RWPE2 (cell line): Measurements from ENCODE around the gene CDH12.

Experiments used
- ATAC-seq: fragments of 200-7000 bp; cut with Tn5 transposase; 3 replicates; pipeline ENCODE4 v1.9.1; 2021; ENCODE audit warnings: low read depth
- DNase-seq: peaks from one replicate; pipeline ENCODE4 v3.0.0-alpha.2; 2020; ENCODE audit warnings: low spot score
- H3K27ac ChIP-seq: fragments of 450-650 bp; 2 replicates; pipeline ENCODE4 v1.5.1; 2017; ENCODE audit warnings: mild to moderate bottlenecking; ENCODE audit not compliant: poor library complexity, severe bottlenecking
- H3K27me3 ChIP-seq: fragments of 250-450 bp; sonication (Bioruptor Pico); 2 replicates; pipeline ENCODE4 v1.5.1; 2021; ENCODE audit warnings: mild to moderate bottlenecking, moderate library complexity; ENCODE audit not compliant: insufficient read depth, poor library complexity, severe bottlenecking
- H3K36me3 ChIP-seq: fragments of 250-450 bp; sonication (Bioruptor Pico); 2 replicates; pipeline ENCODE4 v1.5.1; 2020; ENCODE audit warnings: low read depth, mild to moderate bottlenecking, moderate library complexity
- H3K4me1 ChIP-seq: fragments of 250-450 bp; sonication (Bioruptor Pico); 2 replicates; pipeline ENCODE4 v1.5.1; 2021; ENCODE audit warnings: mild to moderate bottlenecking, moderate library complexity; ENCODE audit not compliant: insufficient read depth, poor library complexity, severe bottlenecking
- H3K4me3 ChIP-seq: fragments of 250-450 bp; sonication (Bioruptor Pico); 2 replicates; pipeline ENCODE4 v1.5.1; 2021; ENCODE audit warnings: mild to moderate bottlenecking, moderate library complexity; ENCODE audit not compliant: severe bottlenecking
- H3K9me3 ChIP-seq: fragments of 250-450 bp; sonication (Bioruptor Pico); 2 replicates; pipeline ENCODE4 v1.5.1; 2021; ENCODE audit warnings: mild to moderate bottlenecking, moderate library complexity; ENCODE audit not compliant: severe bottlenecking
- TF ChIP-seq, protein P1 (sequence below): fragments of 450-650 bp; IDR thresholded peaks from one replicate; pipeline ENCODE4 v1.5.1; 2017; ENCODE audit warnings: mild to moderate bottlenecking, moderate library complexity; ENCODE audit not compliant: poor library complexity, severe bottlenecking

Gene CDH12

DNA sequence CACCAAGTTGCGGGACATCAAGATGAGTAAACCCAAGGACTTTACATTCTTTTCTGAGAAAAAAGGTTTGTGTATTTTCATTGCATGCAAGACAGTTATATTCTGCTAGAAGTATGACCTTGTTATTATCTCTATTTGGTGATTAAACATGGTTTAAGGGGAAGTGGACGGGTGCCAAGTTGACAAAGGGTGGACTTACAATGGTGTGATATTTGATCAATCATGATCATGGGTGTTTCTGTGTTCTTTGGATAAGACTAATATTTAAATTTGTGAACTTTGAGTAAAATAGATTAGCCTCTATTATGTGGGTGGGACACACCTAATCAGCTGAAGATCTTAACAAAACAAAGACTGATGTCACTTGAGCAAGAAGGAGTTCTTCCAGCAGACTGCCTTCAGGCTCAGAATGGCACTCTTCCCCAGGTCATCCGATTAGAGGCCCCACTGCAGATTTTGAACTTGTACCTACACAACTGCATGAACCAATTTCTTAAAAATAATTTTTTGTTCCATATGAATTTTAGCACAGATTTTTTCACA is 782.9 kb downstream of the CDH12 start:
- no peaks in the 10 kb centered on the region for H3K27me3 ChIP-seq
- no peaks in the 10 kb centered on the region for H3K4me1 ChIP-seq
- no peak overlapping the region for H3K4me3 ChIP-seq
- H3K9me3 ChIP-seq, result no peaks in the 10 kb centered on the region
- DNase-seq, result no peak
- no peaks in the 10 kb centered on the region for H3K36me3 ChIP-seq
- H3K27ac ChIP-seq, result no peak overlapping the region
- no peak for ATAC-seq
- TF ChIP-seq, protein P1, sequence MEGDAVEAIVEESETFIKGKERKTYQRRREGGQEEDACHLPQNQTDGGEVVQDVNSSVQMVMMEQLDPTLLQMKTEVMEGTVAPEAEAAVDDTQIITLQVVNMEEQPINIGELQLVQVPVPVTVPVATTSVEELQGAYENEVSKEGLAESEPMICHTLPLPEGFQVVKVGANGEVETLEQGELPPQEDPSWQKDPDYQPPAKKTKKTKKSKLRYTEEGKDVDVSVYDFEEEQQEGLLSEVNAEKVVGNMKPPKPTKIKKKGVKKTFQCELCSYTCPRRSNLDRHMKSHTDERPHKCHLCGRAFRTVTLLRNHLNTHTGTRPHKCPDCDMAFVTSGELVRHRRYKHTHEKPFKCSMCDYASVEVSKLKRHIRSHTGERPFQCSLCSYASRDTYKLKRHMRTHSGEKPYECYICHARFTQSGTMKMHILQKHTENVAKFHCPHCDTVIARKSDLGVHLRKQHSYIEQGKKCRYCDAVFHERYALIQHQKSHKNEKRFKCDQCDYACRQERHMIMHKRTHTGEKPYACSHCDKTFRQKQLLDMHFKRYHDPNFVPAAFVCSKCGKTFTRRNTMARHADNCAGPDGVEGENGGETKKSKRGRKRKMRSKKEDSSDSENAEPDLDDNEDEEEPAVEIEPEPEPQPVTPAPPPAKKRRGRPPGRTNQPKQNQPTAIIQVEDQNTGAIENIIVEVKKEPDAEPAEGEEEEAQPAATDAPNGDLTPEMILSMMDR, result no peak

DNA sequence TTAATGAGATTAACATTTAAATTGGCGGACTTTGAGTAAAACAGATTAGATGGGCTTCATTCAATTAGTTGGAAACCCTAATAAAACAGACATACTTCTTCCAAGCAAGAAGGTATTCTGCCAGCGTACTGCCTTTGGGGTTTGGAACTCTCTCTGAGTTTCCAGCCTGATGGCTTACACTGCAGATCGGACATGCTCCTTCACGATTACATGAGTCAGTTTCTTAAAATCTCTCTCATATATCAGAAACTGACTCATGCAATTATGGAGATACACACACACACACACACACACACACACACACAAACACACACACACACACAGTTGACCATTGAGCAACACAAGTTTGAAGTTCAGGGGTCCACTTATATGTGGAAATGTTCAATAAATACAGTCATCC is 789.4 kb downstream of the CDH12 start:
- Histone ChIP-seq H3K27ac (no peak overlapping the region), H3K9me3 (no peaks in the 10 kb centered on the region), H3K4me3 (no peak overlapping the region), H3K27me3 (no peaks in the 10 kb centered on the region), H3K36me3 (no peaks in the 10 kb centered on the region), H3K4me1 (no peaks in the 10 kb centered on the region)
- DNase-seq (no peak), ATAC-seq (no peak; the same call in 2 of the 3 replicates)
- TF ChIP-seq, protein P1, result no peak

DNA sequence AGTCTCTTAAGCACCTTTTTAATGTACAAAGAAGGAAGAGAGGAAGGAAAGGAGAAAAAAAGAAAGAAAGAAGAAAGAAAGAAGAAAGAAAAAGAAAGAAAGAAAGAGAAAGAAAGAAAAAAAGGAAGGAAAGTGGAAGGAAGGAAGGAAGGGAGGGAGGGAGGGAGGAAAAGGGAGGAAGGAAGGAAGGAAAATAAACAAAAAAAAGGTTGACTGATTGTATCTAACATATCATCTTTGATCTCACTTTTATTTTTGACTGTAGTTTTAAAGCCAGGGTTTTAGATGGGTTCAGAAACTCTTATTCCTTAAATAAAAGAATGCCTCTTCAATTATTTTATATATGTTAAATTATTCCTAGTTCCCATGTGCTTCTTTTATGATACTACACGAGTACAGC is 794.5 kb downstream of the CDH12 start:
- H3K4me3 ChIP-seq, result no peak overlapping the region
- H3K36me3 ChIP-seq, result no peaks in the 10 kb centered on the region
- H3K9me3 ChIP-seq, result no peaks in the 10 kb centered on the region
- no peak overlapping the region for H3K27ac ChIP-seq
- TF ChIP-seq, protein P1, result no peak
- ATAC-seq (no peak), DNase-seq (no peak)
- no peaks in the 10 kb centered on the region for H3K4me1 ChIP-seq
- no peaks in the 10 kb centered on the region for H3K27me3 ChIP-seq

DNA sequence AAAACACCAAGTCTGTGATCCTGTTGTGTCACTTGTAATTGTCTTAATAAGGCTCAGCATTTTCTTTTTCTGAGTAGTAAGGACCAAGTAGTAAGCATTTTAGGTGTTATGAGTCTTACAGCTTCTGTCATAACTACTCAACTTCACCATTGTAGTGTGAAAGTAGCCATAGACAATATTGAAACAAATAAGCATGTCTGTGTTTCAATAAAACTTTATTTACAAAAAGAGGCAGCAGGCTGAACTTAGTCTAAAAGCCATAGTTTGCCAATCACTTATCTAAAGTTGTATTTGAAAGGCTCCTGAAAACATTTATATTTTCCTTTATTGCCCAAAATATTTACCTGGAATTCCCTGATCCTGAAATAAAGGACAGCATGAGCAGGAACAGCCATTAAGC is 796.1 kb downstream of the CDH12 start:
- TF ChIP-seq, protein P1, result no peak
- no peaks in the 10 kb centered on the region for H3K36me3 ChIP-seq
- H3K27ac ChIP-seq, result no peak overlapping the region
- H3K4me3 ChIP-seq, result no peak overlapping the region
- H3K27me3 ChIP-seq, result no peaks in the 10 kb centered on the region
- no peaks in the 10 kb centered on the region for H3K4me1 ChIP-seq
- H3K9me3 ChIP-seq, result no peaks in the 10 kb centered on the region
- no peak for ATAC-seq
- no peak for DNase-seq

DNA sequence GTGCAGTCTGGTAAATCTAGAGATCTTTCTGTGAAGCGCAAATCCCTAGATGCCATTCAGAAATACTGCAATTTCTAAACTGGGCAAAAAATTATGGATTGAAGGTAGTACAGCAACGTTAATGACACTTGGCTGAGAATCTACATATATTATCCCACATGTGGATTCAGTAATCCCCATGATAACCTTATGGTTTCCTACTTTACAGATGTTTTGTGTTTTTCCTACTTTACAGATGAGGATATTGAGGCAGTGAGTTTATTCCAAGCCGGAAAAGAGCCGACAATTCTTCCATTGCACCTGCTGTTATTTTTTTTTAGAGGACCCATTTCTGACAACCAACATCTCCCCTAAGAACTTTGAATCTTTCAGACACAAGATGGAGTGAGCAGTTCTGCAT is 796.5 kb downstream of the CDH12 start:
- H3K36me3 ChIP-seq, result no peaks in the 10 kb centered on the region
- no peaks in the 10 kb centered on the region for H3K9me3 ChIP-seq
- no peak overlapping the region for H3K27ac ChIP-seq
- TF ChIP-seq, protein P1, result no peak
- ATAC-seq (no peak), DNase-seq (no peak)
- peaks cover 2% of the 10 kb centered on the region for H3K27me3 ChIP-seq
- H3K4me1 ChIP-seq, result no peaks in the 10 kb centered on the region
- no peak overlapping the region for H3K4me3 ChIP-seq
